ENCODE measurements around the gene ANTXR1.

DNA sequence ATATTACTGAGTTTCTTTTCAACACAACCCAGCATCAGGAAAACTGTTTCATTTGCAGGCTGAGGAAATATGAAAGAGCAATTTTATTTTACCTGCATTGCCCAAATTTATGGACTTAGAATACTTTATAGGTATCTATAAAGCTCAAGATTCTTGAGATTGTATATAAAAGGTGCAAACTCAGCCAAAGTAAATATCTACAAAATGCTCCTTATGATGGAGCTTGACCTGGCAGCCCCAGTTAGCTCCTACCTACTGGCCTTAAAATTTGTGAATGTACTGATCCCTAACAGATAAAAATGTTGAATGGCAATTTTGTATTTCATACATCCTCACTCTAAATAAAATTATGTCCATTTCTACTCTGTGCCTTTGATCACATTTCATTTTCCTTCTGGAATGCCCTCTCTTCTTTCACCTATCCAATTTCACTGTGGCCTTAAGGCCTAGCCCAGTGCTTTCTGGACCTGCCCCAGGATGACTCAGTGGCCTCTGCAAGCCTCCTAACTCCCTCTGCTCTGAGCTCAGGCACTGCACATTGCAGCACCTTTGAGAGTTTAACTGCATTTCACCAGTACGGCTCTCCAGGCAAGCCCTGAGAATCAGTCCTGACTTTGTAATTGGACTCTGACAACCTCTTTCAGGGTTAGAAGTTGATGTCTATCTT, 125.9 kb downstream of the ANTXR1 start:
- TF ChIP-seq CTCF (IDR thresholded peaks at IDR 0.05) (no peak), POLR2A (IDR thresholded peaks at IDR 0.05) (no peak)
